Measurements from ENCODE around the gene TRNP1.

DNA sequence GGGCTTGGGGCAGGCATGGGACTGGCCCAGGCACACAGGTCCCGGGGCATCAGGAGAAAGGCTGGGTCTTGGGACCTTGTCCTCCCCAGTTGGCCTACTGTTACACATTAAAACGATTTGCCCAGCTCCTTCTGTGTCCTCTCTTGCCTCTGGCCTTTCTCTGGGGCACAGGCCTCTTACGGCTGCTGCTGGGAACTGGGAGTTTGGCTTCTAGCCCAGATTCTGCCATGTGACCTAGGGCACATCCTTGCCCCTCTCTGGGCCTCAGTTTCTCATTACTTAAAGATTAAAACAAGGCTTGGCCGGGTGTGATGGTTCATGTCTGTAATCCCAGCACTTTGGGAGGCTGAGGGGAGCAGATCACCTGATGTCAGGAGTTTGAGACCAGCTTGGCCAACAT lies 47.2 kb upstream of the TRNP1 start:
- TF ChIP-seq EZH2 (IDR thresholded peaks at IDR 0.05; ENCODE audit: insufficient read depth, poor library complexity, severe bottlenecking) (no peak), EZH2phosphoT487 (IDR thresholded peaks at IDR 0.05; ENCODE audit: insufficient read depth, low read depth) (no peak)

Data from GM23248 (cell line).